ENCODE results near the gene ZBTB32. TPM values are rescaled to one million over a fixed set of nuclear protein-coding genes. Genes with fewer than 3 reads are reported as not detected.

ZBTB32 gene
- total and polyA plus RNA-seq, 2 experiments from 2014 or later = 0.65 TPM; not detected in 1

GRCh38 chr19:35695895-35696422, 8.4 kb upstream of the ZBTB32 start:
- Mint-ChIP-seq H3K36me3 (ENCODE audit: low read depth) (no peaks in the 10 kb centered on the region), H3K4me1 (peaks cover 3% of the 10 kb centered on the region; the same call in 2 of the 3 replicates), H3K4me3 (no peak overlapping the region), H3K9me3 (no peaks in the 10 kb centered on the region), H3K27ac (no peak overlapping the region), H3K27me3 (ENCODE audit: insufficient read depth, low read depth, poor library complexity) (no peaks in the 10 kb centered on the region)
- H3F3A ChIP-seq (replicated peaks; ENCODE audit: low read depth) = 0 out of 2 replicates have a peak, but pooled peaks cover 2% of the 10 kb centered on the region
- H3K4me3 ChIP-seq = no peak overlapping the region
- H3K79me2 ChIP-seq (replicated peaks; ENCODE audit: insufficient read depth) = no peaks in the 10 kb centered on the region
- H3K36me3 ChIP-seq (ENCODE audit: insufficient read depth) = no peaks in the 10 kb centered on the region
- TF ChIP-seq REST (IDR thresholded peaks at IDR 0.05; ENCODE audit: unreplicated experiment) = no peak
- TF ChIP-seq ZNF462 (CRISPR knock-in tag; IDR thresholded peaks at IDR 0.05) = no peak
- TF ChIP-seq EZH2 (IDR thresholded peaks at IDR 0.05; ENCODE audit: low read depth, unreplicated experiment) = no peak
- TF ChIP-seq JUNB (IDR thresholded peaks at IDR 0.05; ENCODE audit: unreplicated experiment) = no peak
- no peak for TF ChIP-seq EZH2phosphoT487 (IDR thresholded peaks at IDR 0.05; ENCODE audit: unreplicated experiment)
- no peak for TF ChIP-seq POLR2AphosphoS5 (IDR thresholded peaks at IDR 0.05; ENCODE audit: low read depth)
- no peak for TF ChIP-seq CTCF (conservative IDR thresholded peaks at IDR 0.05; ENCODE audit: low read depth in 2 of 2)
- TF ChIP-seq ZNF114 (CRISPR knock-in tag; IDR thresholded peaks at IDR 0.05) = no peak
- no peak for TF ChIP-seq ZNF331 (CRISPR knock-in tag; IDR thresholded peaks at IDR 0.05; ENCODE audit: low read depth)
- TF ChIP-seq CREB1 (CRISPR knock-in tag; IDR thresholded peaks at IDR 0.05; ENCODE audit: low read depth) = no peak
- TF ChIP-seq STAT1 (IDR thresholded peaks at IDR 0.05; ENCODE audit: unreplicated experiment) = no peak
- TF ChIP-seq ETS1 (IDR thresholded peaks at IDR 0.05) = no peak
- no peak for TF ChIP-seq NANOG (IDR thresholded peaks at IDR 0.05; ENCODE audit: borderline replicate concordance)
- H3K4me2 ChIP-seq = no peak overlapping the region
- no peaks in the 10 kb centered on the region for H3K9me2 ChIP-seq (ENCODE audit: insufficient read depth)
- ATAC-seq = no peak
- no peak overlapping the region for H3K27ac ChIP-seq (ENCODE audit: low read depth)
- H2AFZ ChIP-seq = no peak overlapping the region; the same call in 1 of the 2 replicates
- H3K27me3 ChIP-seq (ENCODE audit: insufficient read depth) = no peaks in the 10 kb centered on the region
- no peaks in the 10 kb centered on the region; the same call in 1 of the 2 replicates for H3K4me1 ChIP-seq (ENCODE audit: insufficient read depth)
- no peak for DNase-seq (ENCODE audit: low spot score)
- no peaks in the 10 kb centered on the region for H4K20me1 ChIP-seq (replicated peaks; ENCODE audit: insufficient read depth)
